Coronary artery (tissue), 2 donors: Measurements from ENCODE around the gene UPK1B.

ENCODE experiments used
- DNase-seq: peaks from one replicate; pipeline ENCODE4 v3.0.0-alpha.2; 2017; ENCODE audit warnings: low spot score
- H3K27ac ChIP-seq, 2 donors: fragments of 200-600 bp; sonication (generic); one replicate each; pipeline ENCODE4 v1.5.1; 2016 to 2019
- H3K4me3 ChIP-seq: fragments of 200-600 bp; sonication (generic); 2 replicates; pipeline ENCODE4 v1.5.1; 2016; ENCODE audit warnings: mild to moderate bottlenecking, moderate library complexity
- CTCF ChIP-seq: fragments of 200-600 bp; sonication (generic); IDR thresholded peaks from one replicate; pipeline ENCODE4 v1.5.1; 2019; ENCODE audit warnings: antibody characterized with exemption

The UPK1B gene

GRCh38 chr3:119176778-119177177 is 3.4 kb downstream of the UPK1B start:
- no peak for DNase-seq
- Histone ChIP-seq H3K4me3 (no peak overlapping the region), H3K27ac (no peak overlapping the region)
- TF ChIP-seq CTCF, result no peak

GRCh38 chr3:119177321-119177720 is 3.9 kb downstream of the UPK1B start:
- Histone ChIP-seq H3K27ac (no peak overlapping the region), H3K4me3 (no peak overlapping the region)
- DNase-seq, result no peak
- no peak for TF ChIP-seq CTCF

- no peak for TF ChIP-seq CTCF
- Histone ChIP-seq H3K27ac (no peak overlapping the region), H3K4me3 (no peak overlapping the region)
- no peak for DNase-seq
Measured at GRCh38 chr3:119181765-119182164, 8.4 kb downstream of the UPK1B start.

- no peak for TF ChIP-seq CTCF
- Histone ChIP-seq H3K4me3 (no peak overlapping the region), H3K27ac (no peak overlapping the region)
- DNase-seq, result no peak
Measured at GRCh38 chr3:119184111-119184510, 10.7 kb downstream of the UPK1B start.

- no peak for DNase-seq
- TF ChIP-seq CTCF, result no peak
- H3K27ac ChIP-seq, result no peak overlapping the region
- H3K4me3 ChIP-seq, result no peak overlapping the region
Measured at GRCh38 chr3:119184796-119185570, 11.6 kb downstream of the UPK1B start.

GRCh38 chr3:119187266-119187665 is 13.9 kb downstream of the UPK1B start:
- no peak for TF ChIP-seq CTCF
- Histone ChIP-seq H3K27ac (no peak overlapping the region), H3K4me3 (no peak overlapping the region)
- no peak for DNase-seq

GRCh38 chr3:119191800-119192199 is 18.4 kb downstream of the UPK1B start:
- TF ChIP-seq CTCF, result no peak
- no peak for DNase-seq

More at GRCh38 chr3:119191800-119192199, 18.4 kb downstream of the UPK1B start:
- Histone ChIP-seq H3K27ac (no peak overlapping the region), H3K4me3 (no peak overlapping the region)
